DMS153 treated with DMSO at 0.1 percent for 48 hours (cell line): Measurements from ENCODE around the gene CDHR3.
"Not testable (repeated sequence)": the region's sequence is repeated elsewhere in the genome, so short reads cannot be mapped to it uniquely, and the experiment has no call there.

Experiments
- DNase-seq: peaks from one replicate; lab custom pipeline; 2025; ENCODE audit not compliant: unreplicated experiment; lab: John Stamatoyannopoulos, UW

The CDHR3 gene

GRCh38 chr7:105996860-105997737, 34.0 kb downstream of the CDHR3 start:
- DNase-seq, result no peak

GRCh38 chr7:105999256-105999655, 36.2 kb downstream of the CDHR3 start:
- no peak for DNase-seq

GRCh38 chr7:106001196-106001595, 38.1 kb downstream of the CDHR3 start:
- DNase-seq, result no peak

- DNase-seq, result no peak
These were observed 38.8 kb downstream of the CDHR3 start for GRCh38 chr7:106001886-106002285.

GRCh38 chr7:106003525-106004064, 40.5 kb downstream of the CDHR3 start:
- DNase-seq, result no peak

- DNase-seq, result no peak
These were observed 43.8 kb downstream of the CDHR3 start for GRCh38 chr7:106006906-106007305.

GRCh38 chr7:106007796-106008195, 44.7 kb downstream of the CDHR3 start:
- not testable (repeated sequence) for DNase-seq

GRCh38 chr7:106009503-106010226, 46.6 kb downstream of the CDHR3 start:
- peak; percentile 81 for DNase-seq

- no peak for DNase-seq
These were observed 47.3 kb downstream of the CDHR3 start for GRCh38 chr7:106010331-106010730.

- no peak for DNase-seq
These were observed 47.8 kb downstream of the CDHR3 start for GRCh38 chr7:106010866-106011265.

GRCh38 chr7:106012184-106012583, 49.1 kb downstream of the CDHR3 start:
- DNase-seq, result no peak

- no peak for DNase-seq
These were observed 49.9 kb downstream of the CDHR3 start for GRCh38 chr7:106012935-106013439.

GRCh38 chr7:106015381-106016218, 52.5 kb downstream of the CDHR3 start:
- DNase-seq, result no peak

GRCh38 chr7:106016331-106016730, 53.3 kb downstream of the CDHR3 start:
- DNase-seq, result no peak

- no peak for DNase-seq
These were observed 54.6 kb downstream of the CDHR3 start for GRCh38 chr7:106017657-106018056.

- no peak for DNase-seq
These were observed 55.8 kb downstream of the CDHR3 start for GRCh38 chr7:106018566-106019469.

- no peak for DNase-seq
These were observed 56.4 kb downstream of the CDHR3 start for GRCh38 chr7:106019470-106019820.

GRCh38 chr7:106021151-106022067, 58.3 kb downstream of the CDHR3 start:
- DNase-seq, result no peak
